ENCODE results near the gene DCP2.

The DCP2 gene
- 89.1 to 200 (median 110) reads per million in 9 experiments for total RNA-seq

GRCh38 chr5:112976432-112977309 is at the start of gene DCP2:
Gene DCP2, plus strand, starts transcription at chr5:112976798. Its CDS starts 136 bp downstream, at chr5:112976934.
- Mint-ChIP-seq H3K4me3 (peak within 1 kb of the TSS; percentile 98 to 100), H3K27ac (peak within 1 kb of the TSS; percentile 95 to 98), H3K9me3 (no peaks in the 10 kb centered on the region), H3K27me3 (no peaks in the 10 kb centered on the region), H3K36me3 (ENCODE audit: insufficient read depth) (peaks cover 31% of the 10 kb centered on the region), H3K4me1 (ENCODE audit: low read depth in 2 of 2) (peaks cover 27 to 47% of the 10 kb centered on the region in 2 donors)
- DNase-seq (peak; percentile 96 to 97 (median 96)), ATAC-seq (replicated peaks) (peak; percentile 95)

GRCh38 chr5:112929336-112930081 is 47.1 kb upstream of the DCP2 start:
- Mint-ChIP-seq H3K9me3 (no peaks in the 10 kb centered on the region), H3K4me3 (peak overlapping the region; percentile 68 to 72), H3K4me1 (ENCODE audit: low read depth in 2 of 2) (peaks cover 17 to 28% of the 10 kb centered on the region in 2 donors), H3K27me3 (no peaks in the 10 kb centered on the region), H3K36me3 (ENCODE audit: insufficient read depth) (no peaks in the 10 kb centered on the region), H3K27ac (peak overlapping the region; percentile 85 to 86)
- peak; percentile 66 for ATAC-seq (replicated peaks)
- DNase-seq: no peak

- H3K4me3 Mint-ChIP-seq: peak overlapping the region; percentile 68 to 72
- no peaks in the 10 kb centered on the region for H3K36me3 Mint-ChIP-seq (ENCODE audit: insufficient read depth)
- H3K27me3 Mint-ChIP-seq: no peaks in the 10 kb centered on the region
- no peak for DNase-seq
- H3K4me1 Mint-ChIP-seq (ENCODE audit: low read depth in 2 of 2): peaks cover 17 to 28% of the 10 kb centered on the region in 2 donors
- peak overlapping the region; percentile 85 to 86 for H3K27ac Mint-ChIP-seq
- H3K9me3 Mint-ChIP-seq: no peaks in the 10 kb centered on the region
- peak; percentile 85 for ATAC-seq (replicated peaks)
These were observed 46.6 kb upstream of the DCP2 start for GRCh38 chr5:112930082-112930344.

- peak overlapping the region in 1 of 2 donors; percentile 38 for H3K27ac Mint-ChIP-seq
- ATAC-seq (replicated peaks) (no peak), DNase-seq (no peak)
- H3K36me3 Mint-ChIP-seq (ENCODE audit: insufficient read depth): no peaks in the 10 kb centered on the region
- no peaks in the 10 kb centered on the region for H3K27me3 Mint-ChIP-seq
- H3K4me3 Mint-ChIP-seq: no peak overlapping the region
- no peaks in the 10 kb centered on the region for H3K9me3 Mint-ChIP-seq
- H3K4me1 Mint-ChIP-seq (ENCODE audit: low read depth in 2 of 2): peaks cover 17 to 28% of the 10 kb centered on the region in 2 donors
These were observed 45.1 kb upstream of the DCP2 start for GRCh38 chr5:112931473-112931872.

- H3K36me3 Mint-ChIP-seq (ENCODE audit: insufficient read depth): peaks cover 2% of the 10 kb centered on the region
- no peak for ATAC-seq (replicated peaks)
- H3K4me1 Mint-ChIP-seq (ENCODE audit: low read depth in 2 of 2): peaks cover 17 to 27% of the 10 kb centered on the region in 2 donors
- no peaks in the 10 kb centered on the region for H3K9me3 Mint-ChIP-seq
- H3K4me3 Mint-ChIP-seq: no peak overlapping the region
- no peak overlapping the region for H3K27ac Mint-ChIP-seq
- no peak for DNase-seq
- H3K27me3 Mint-ChIP-seq: no peaks in the 10 kb centered on the region
These were observed 43.5 kb upstream of the DCP2 start for GRCh38 chr5:112933105-112933504.

- peaks cover 2% of the 10 kb centered on the region for H3K36me3 Mint-ChIP-seq (ENCODE audit: insufficient read depth)
- no peak overlapping the region for H3K4me3 Mint-ChIP-seq
- H3K9me3 Mint-ChIP-seq: no peaks in the 10 kb centered on the region
- no peaks in the 10 kb centered on the region for H3K27me3 Mint-ChIP-seq
- H3K4me1 Mint-ChIP-seq (ENCODE audit: low read depth in 2 of 2): peaks cover 14 to 24% of the 10 kb centered on the region in 2 donors
- H3K27ac Mint-ChIP-seq: peak overlapping the region in 1 of 2 donors; percentile 39
- ATAC-seq (replicated peaks) (no peak), DNase-seq (no peak)
These were observed 42.8 kb upstream of the DCP2 start for GRCh38 chr5:112933651-112934365.

GRCh38 chr5:112934366-112934663 is 42.3 kb upstream of the DCP2 start:
- H3K27ac Mint-ChIP-seq: peak overlapping the region in 1 of 2 donors; percentile 39
- no peaks in the 10 kb centered on the region for H3K27me3 Mint-ChIP-seq
- peaks cover 9 to 21% of the 10 kb centered on the region in 2 donors for H3K4me1 Mint-ChIP-seq (ENCODE audit: low read depth in 2 of 2)
- H3K9me3 Mint-ChIP-seq: no peaks in the 10 kb centered on the region
- DNase-seq (no peak), ATAC-seq (replicated peaks) (no peak)
- no peak overlapping the region for H3K4me3 Mint-ChIP-seq
- peaks cover 2% of the 10 kb centered on the region for H3K36me3 Mint-ChIP-seq (ENCODE audit: insufficient read depth)

GRCh38 chr5:112935675-112936074 is 40.9 kb upstream of the DCP2 start:
- Mint-ChIP-seq H3K36me3 (ENCODE audit: insufficient read depth) (peaks cover 2% of the 10 kb centered on the region), H3K27ac (no peak overlapping the region), H3K4me1 (ENCODE audit: low read depth in 2 of 2) (peaks cover 0 to 11% of the 10 kb centered on the region in 2 donors), H3K27me3 (no peaks in the 10 kb centered on the region), H3K9me3 (no peaks in the 10 kb centered on the region), H3K4me3 (no peak overlapping the region)
- ATAC-seq (replicated peaks) (no peak), DNase-seq (no peak)

- no peaks in the 10 kb centered on the region for H3K9me3 Mint-ChIP-seq
- DNase-seq: no peak
- H3K36me3 Mint-ChIP-seq (ENCODE audit: insufficient read depth): peaks cover 2% of the 10 kb centered on the region
- H3K4me3 Mint-ChIP-seq: no peak overlapping the region
- no peaks in the 10 kb centered on the region for H3K27me3 Mint-ChIP-seq
- no peak for ATAC-seq (replicated peaks)
- H3K4me1 Mint-ChIP-seq (ENCODE audit: low read depth in 2 of 2): no peaks in the 10 kb centered on the region
- no peak overlapping the region for H3K27ac Mint-ChIP-seq
These were observed 38.3 kb upstream of the DCP2 start for GRCh38 chr5:112938286-112938685.

- peaks cover 2% of the 10 kb centered on the region for H3K36me3 Mint-ChIP-seq (ENCODE audit: insufficient read depth)
- no peak overlapping the region for H3K4me3 Mint-ChIP-seq
- H3K9me3 Mint-ChIP-seq: no peaks in the 10 kb centered on the region
- H3K4me1 Mint-ChIP-seq (ENCODE audit: low read depth in 2 of 2): no peaks in the 10 kb centered on the region
- no peak for ATAC-seq (replicated peaks)
- no peaks in the 10 kb centered on the region for H3K27me3 Mint-ChIP-seq
- no peak for DNase-seq
- no peak overlapping the region for H3K27ac Mint-ChIP-seq
These were observed 35.9 kb upstream of the DCP2 start for GRCh38 chr5:112940670-112941069.

GRCh38 chr5:112948458-112948857 is 28.1 kb upstream of the DCP2 start:
- Mint-ChIP-seq H3K36me3 (ENCODE audit: insufficient read depth) (peaks cover 2% of the 10 kb centered on the region), H3K4me3 (no peak overlapping the region), H3K4me1 (ENCODE audit: low read depth in 2 of 2) (peaks cover 3% of the 10 kb centered on the region in 2 donors), H3K9me3 (no peaks in the 10 kb centered on the region), H3K27ac (no peak overlapping the region), H3K27me3 (peaks cover 0 to 8% of the 10 kb centered on the region in 2 donors)
- ATAC-seq (replicated peaks): no peak
- no peak for DNase-seq

- Mint-ChIP-seq H3K4me1 (ENCODE audit: low read depth in 2 of 2) (peaks cover 3% of the 10 kb centered on the region in 2 donors), H3K27me3 (peaks cover 0 to 8% of the 10 kb centered on the region in 2 donors), H3K36me3 (ENCODE audit: insufficient read depth) (no peaks in the 10 kb centered on the region), H3K27ac (no peak overlapping the region), H3K4me3 (no peak overlapping the region), H3K9me3 (no peaks in the 10 kb centered on the region)
- DNase-seq (no peak), ATAC-seq (replicated peaks) (no peak)
These were observed 25.4 kb upstream of the DCP2 start for GRCh38 chr5:112951124-112951702.

- Mint-ChIP-seq H3K4me3 (no peak overlapping the region), H3K36me3 (ENCODE audit: insufficient read depth) (no peaks in the 10 kb centered on the region), H3K27ac (no peak overlapping the region), H3K9me3 (no peaks in the 10 kb centered on the region), H3K27me3 (peaks cover 0 to 1% of the 10 kb centered on the region in 2 donors), H3K4me1 (ENCODE audit: low read depth in 2 of 2) (no peaks in the 10 kb centered on the region)
- DNase-seq: no peak
- ATAC-seq (replicated peaks): no peak
These were observed 20.0 kb upstream of the DCP2 start for GRCh38 chr5:112956606-112957005.

All from effector memory CD8-positive, alpha-beta T cell (primary cell).